Measurements from ENCODE around the gene PPP2R2C. TPM values are rescaled to one million over a fixed set of nuclear protein-coding genes. Genes with fewer than 3 reads are reported as not detected.

The PPP2R2C gene
- total RNA-seq, 1 experiment from 2014 or later, result not detected

DNA sequence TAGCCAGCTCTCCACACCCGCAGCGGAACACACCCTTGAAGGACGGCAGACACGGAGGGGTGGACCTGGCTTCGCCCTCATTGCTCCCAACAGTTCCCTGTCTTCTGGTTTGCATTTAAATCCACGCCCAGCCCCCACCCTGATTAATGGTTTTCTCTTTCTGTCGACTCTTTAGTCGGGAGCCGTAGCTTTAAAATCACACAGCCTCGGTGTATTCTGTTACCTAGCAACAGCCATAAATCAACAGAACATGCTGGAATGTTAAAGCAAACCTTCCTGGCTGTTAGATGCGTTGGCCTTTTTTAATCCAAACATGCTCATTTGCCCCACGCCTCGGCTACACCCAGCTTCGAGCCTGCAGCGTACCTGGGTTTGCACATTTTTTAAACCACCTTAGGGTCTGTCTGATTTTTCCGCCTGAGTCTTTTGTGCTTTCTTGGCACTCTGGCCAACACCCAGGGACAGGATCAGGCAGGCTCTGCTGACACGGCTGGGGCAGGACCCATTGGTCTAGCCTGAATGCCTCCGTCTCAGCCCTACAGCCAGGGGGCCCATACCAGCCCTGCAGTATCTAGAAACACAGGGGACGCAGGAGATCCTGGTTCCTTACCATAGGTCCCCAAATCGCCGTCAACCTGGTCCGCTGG is 21.4 kb upstream of the PPP2R2C start:
- H3K4me3 ChIP-seq (ENCODE audit: low read depth, low read length), result no peak overlapping the region
- Mint-ChIP-seq H3K36me3 (ENCODE audit: insufficient read depth, unreplicated experiment) (no peaks in the 10 kb centered on the region), H3K27me3 (ENCODE audit: insufficient read depth, unreplicated experiment) (peaks cover 11% of the 10 kb centered on the region), H3K9me3 (ENCODE audit: unreplicated experiment) (no peaks in the 10 kb centered on the region), H3K27ac (ENCODE audit: unreplicated experiment) (no peak overlapping the region), H3K4me1 (ENCODE audit: low read depth, unreplicated experiment) (no peaks in the 10 kb centered on the region), H3K4me3 (ENCODE audit: unreplicated experiment) (no peak overlapping the region)
- no peaks in the 10 kb centered on the region for H3K4me1 ChIP-seq
- BruUV-seq (replicated peaks), result no TSS peak
- no peaks in the 10 kb centered on the region for H3K36me3 ChIP-seq (ENCODE audit: control insufficient read depth, insufficient read depth, low read length)
- intact Hi-C loops (cut with micrococcal nuclease; ENCODE audit: unreplicated experiment), result no loop called here
- TF ChIP-seq, protein P1, sequence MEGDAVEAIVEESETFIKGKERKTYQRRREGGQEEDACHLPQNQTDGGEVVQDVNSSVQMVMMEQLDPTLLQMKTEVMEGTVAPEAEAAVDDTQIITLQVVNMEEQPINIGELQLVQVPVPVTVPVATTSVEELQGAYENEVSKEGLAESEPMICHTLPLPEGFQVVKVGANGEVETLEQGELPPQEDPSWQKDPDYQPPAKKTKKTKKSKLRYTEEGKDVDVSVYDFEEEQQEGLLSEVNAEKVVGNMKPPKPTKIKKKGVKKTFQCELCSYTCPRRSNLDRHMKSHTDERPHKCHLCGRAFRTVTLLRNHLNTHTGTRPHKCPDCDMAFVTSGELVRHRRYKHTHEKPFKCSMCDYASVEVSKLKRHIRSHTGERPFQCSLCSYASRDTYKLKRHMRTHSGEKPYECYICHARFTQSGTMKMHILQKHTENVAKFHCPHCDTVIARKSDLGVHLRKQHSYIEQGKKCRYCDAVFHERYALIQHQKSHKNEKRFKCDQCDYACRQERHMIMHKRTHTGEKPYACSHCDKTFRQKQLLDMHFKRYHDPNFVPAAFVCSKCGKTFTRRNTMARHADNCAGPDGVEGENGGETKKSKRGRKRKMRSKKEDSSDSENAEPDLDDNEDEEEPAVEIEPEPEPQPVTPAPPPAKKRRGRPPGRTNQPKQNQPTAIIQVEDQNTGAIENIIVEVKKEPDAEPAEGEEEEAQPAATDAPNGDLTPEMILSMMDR (IDR thresholded peaks at IDR 0.05; ENCODE audit: insufficient read depth in 1 of 2, low read depth in 1 of 2, low read length in 1 of 2, severe bottlenecking in 1 of 2, unreplicated experiment in 1 of 2), result no peak
- DNase-seq, result no peak
- no peaks in the 10 kb centered on the region for H3K9me3 ChIP-seq
- ChIA-PET CTCF (no interaction called here), POLR2A (no interaction called here)
- no peaks in the 10 kb centered on the region; the same call in 1 of the 2 replicates for H3K27me3 ChIP-seq (replicated peaks; ENCODE audit: control insufficient read depth, insufficient read depth, low read length)

DNA sequence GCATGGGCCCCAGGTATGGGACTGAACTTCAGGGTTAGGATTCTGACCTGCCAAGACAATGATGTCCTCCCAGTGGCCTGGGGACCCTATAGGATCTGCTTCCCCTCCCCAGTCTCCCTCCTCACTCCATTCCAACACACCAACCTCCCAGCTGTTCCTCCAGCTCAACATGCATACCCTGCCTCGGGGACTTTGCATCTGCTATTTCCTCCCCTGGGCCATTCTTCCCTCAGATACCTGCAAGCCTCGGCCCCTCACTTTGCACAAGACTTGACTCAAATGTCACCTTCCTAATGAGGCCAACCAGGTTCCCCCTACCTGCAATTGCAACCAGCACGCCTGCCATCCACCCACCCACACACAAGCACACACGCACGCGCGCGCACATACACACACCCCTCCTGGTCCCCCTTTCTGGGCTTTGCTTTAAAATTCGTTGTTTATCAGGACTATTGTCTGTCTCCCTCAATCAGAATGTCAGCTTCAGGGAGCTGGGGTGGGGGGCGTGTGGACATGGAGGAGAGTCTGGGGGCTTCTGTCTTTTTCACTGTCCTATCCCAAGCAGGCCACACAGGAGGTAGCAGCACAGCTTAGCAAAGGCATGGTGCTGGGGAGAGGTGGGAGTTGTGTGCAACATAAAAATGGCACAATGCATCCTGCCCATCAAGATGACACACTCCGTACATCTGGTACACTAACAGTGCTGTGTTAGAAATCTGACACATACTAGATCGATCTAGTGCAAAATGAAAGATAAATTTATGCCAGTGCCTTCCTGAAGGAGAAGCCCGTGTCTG is 20.6 kb upstream of the PPP2R2C start:
- no peaks in the 10 kb centered on the region; the same call in 1 of the 2 replicates for H3K9me3 ChIP-seq
- H3K27me3 ChIP-seq (replicated peaks; ENCODE audit: control insufficient read depth, insufficient read depth, low read length), result no peaks in the 10 kb centered on the region; the same call in 1 of the 2 replicates
- H3K36me3 Mint-ChIP-seq (ENCODE audit: insufficient read depth, unreplicated experiment), result no peaks in the 10 kb centered on the region
- H3K9me3 Mint-ChIP-seq (ENCODE audit: unreplicated experiment), result peaks cover 2% of the 10 kb centered on the region
- TF ChIP-seq, protein P1 (IDR thresholded peaks at IDR 0.05; ENCODE audit: insufficient read depth in 1 of 2, low read depth in 1 of 2, low read length in 1 of 2, severe bottlenecking in 1 of 2, unreplicated experiment in 1 of 2), result no peak
- ChIA-PET CTCF (no interaction called here), POLR2A (no interaction called here)
- no peaks in the 10 kb centered on the region for H3K4me1 ChIP-seq
- intact Hi-C loops (cut with micrococcal nuclease; ENCODE audit: unreplicated experiment), result no loop called here
- H3K4me3 ChIP-seq (ENCODE audit: low read depth, low read length), result no peak overlapping the region
- peaks cover 12% of the 10 kb centered on the region for H3K27me3 Mint-ChIP-seq (ENCODE audit: insufficient read depth, unreplicated experiment)
- no peaks in the 10 kb centered on the region for H3K36me3 ChIP-seq (ENCODE audit: control insufficient read depth, insufficient read depth, low read length)
- BruUV-seq (replicated peaks), result no TSS peak
- no peaks in the 10 kb centered on the region for H3K4me1 Mint-ChIP-seq (ENCODE audit: low read depth, unreplicated experiment)
- no peak overlapping the region for H3K4me3 Mint-ChIP-seq (ENCODE audit: unreplicated experiment)
- no peak for DNase-seq
- H3K27ac Mint-ChIP-seq (ENCODE audit: unreplicated experiment), result no peak overlapping the region

DNA sequence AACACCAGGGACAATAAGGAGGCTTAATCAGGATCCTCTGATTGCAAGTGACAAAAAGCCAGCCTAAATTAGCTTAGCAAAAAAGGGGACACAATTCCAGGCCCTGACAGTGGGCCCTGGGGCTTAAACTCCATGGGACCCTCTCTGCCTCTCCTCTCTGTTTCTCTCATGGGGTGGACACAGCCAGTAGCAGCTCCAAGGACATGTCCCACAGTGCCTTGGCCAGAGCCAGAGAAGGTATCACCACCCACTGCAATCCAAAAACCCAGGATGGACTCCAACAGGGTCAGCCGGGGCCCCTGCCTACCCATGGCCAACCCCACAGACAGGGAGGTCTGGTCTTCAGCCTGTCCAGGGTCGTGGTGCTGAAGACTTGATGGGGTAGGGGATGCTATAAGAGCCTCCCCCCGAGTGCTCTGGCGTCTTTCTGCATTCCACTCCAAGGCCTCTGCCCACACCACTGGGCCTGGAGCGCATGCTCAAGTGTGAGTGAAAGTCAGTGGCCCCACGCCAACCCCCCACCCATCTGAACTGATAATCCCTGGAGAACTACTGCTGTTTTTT is 19.7 kb upstream of the PPP2R2C start:
- no peaks in the 10 kb centered on the region for H3K36me3 Mint-ChIP-seq (ENCODE audit: insufficient read depth, unreplicated experiment)
- POLR2A ChIA-PET, result no interaction called here
- CTCF ChIA-PET, result no interaction called here
- no TSS peak for BruUV-seq (replicated peaks)
- H3K9me3 Mint-ChIP-seq (ENCODE audit: unreplicated experiment), result peaks cover 11% of the 10 kb centered on the region
- Histone ChIP-seq H3K4me1 (no peaks in the 10 kb centered on the region), H3K36me3 (ENCODE audit: control insufficient read depth, insufficient read depth, low read length) (no peaks in the 10 kb centered on the region), H3K4me3 (ENCODE audit: low read depth, low read length) (no peak overlapping the region), H3K9me3 (no peaks in the 10 kb centered on the region; the same call in 1 of the 2 replicates), H3K27me3 (replicated peaks; ENCODE audit: control insufficient read depth, insufficient read depth, low read length) (no peaks in the 10 kb centered on the region; the same call in 1 of the 2 replicates)
- TF ChIP-seq, protein P1 (IDR thresholded peaks at IDR 0.05; ENCODE audit: insufficient read depth in 1 of 2, low read depth in 1 of 2, low read length in 1 of 2, severe bottlenecking in 1 of 2, unreplicated experiment in 1 of 2), result no peak
- no peak overlapping the region for H3K4me3 Mint-ChIP-seq (ENCODE audit: unreplicated experiment)
- no peaks in the 10 kb centered on the region for H3K4me1 Mint-ChIP-seq (ENCODE audit: low read depth, unreplicated experiment)
- H3K27ac Mint-ChIP-seq (ENCODE audit: unreplicated experiment), result no peak overlapping the region
- intact Hi-C loops (cut with micrococcal nuclease; ENCODE audit: unreplicated experiment), result no loop called here
- no peak for DNase-seq
- H3K27me3 Mint-ChIP-seq (ENCODE audit: insufficient read depth, unreplicated experiment), result peaks cover 16% of the 10 kb centered on the region
